HG03103 (cell line): ENCODE results near the gene TKFC.

Experiments used
- ATAC-seq: cut with Tn5 transposase; IDR thresholded peaks from one replicate; pipeline ENCODE4 v1.9.1; 2021; ENCODE audit warnings: low read depth; ENCODE audit not compliant: unreplicated experiment

The TKFC gene, protein sequence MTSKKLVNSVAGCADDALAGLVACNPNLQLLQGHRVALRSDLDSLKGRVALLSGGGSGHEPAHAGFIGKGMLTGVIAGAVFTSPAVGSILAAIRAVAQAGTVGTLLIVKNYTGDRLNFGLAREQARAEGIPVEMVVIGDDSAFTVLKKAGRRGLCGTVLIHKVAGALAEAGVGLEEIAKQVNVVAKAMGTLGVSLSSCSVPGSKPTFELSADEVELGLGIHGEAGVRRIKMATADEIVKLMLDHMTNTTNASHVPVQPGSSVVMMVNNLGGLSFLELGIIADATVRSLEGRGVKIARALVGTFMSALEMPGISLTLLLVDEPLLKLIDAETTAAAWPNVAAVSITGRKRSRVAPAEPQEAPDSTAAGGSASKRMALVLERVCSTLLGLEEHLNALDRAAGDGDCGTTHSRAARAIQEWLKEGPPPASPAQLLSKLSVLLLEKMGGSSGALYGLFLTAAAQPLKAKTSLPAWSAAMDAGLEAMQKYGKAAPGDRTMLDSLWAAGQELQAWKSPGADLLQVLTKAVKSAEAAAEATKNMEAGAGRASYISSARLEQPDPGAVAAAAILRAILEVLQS

DNA sequence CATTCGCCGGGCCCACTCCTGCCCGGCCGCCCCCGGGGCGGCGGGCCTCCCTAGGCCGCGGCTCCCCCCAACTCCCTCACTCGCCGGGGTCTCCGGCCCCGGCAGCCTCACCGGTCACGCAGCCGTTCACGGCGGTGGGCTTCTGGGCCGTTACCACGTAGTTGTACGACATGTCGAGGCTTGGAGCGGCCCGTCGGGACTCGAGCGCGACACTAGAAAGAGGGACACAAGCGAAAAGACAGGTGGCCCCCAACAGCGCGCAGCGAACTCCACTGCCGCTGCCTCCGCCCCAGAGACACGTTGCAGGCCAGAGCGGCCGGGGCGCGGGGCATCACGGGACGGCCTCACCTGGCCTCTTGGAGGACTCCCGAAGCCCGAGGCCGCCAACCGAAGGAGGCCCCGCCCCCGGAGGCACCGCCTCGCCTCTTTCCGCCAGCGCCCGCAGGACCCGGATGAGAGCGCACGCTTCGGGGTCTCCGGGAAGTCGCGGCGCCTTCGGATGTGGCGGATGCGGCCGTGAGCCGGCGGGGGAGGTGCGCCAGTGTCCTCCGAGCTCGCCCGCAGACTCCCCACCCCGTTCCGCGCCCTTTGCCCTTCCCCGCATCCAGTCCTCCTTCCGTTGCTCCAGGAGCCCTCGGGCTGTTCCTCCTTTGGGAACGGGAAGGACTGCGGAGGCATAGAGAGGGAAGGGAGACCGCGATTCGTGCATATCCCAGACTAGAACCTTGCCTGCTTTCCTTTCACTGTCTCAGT lies at the start of gene TKFC, which contains the start of gene DDB1:
Gene TKFC, plus strand, starts transcription at position 432 of the 753 bp plus-strand sequence. CDS start 1,501 bp downstream, outside the sequence.
Gene DDB1, minus strand, starts transcription at position 309 of the 753 bp plus-strand sequence. Its CDS starts 137 bp downstream, at position 172.
- peak; percentile 82 for ATAC-seq

GRCh38 chr11:61283613-61284012 lies 49.4 kb upstream of the TKFC start:
- no peak for ATAC-seq

- ATAC-seq, result no peak
Measured at GRCh38 chr11:61287338-61287977, 45.6 kb upstream of the TKFC start.

- no peak for ATAC-seq
Measured at GRCh38 chr11:61290905-61291690, 41.9 kb upstream of the TKFC start.

GRCh38 chr11:61292356-61292755 lies 40.7 kb upstream of the TKFC start:
- no peak for ATAC-seq

GRCh38 chr11:61293867-61294716 lies 38.9 kb upstream of the TKFC start:
- peak; percentile 32 for ATAC-seq

- peak; percentile 58 for ATAC-seq
Measured at GRCh38 chr11:61294717-61295595, 38.1 kb upstream of the TKFC start, which contains the start of gene VWCE. Gene VWCE (minus strand): TSS chr11:61295316. CDS start chr11:61295037, 279 bp downstream.

DNA sequence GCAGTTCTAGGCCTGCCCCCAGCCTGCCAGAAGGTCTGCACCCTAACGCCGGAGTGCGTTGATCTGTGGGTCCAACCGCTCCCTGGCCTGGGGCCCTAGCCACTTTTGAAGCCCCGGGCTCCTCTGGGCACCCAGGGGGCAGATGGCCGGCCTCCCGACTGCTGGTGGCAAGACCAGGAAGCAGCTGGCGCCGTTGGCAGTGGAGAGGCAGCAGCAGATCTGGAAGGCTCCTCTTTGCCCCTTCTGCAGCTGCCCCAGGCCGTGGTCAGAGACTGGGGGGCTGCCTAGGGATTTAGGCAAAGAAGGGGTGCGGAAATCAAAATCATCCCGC lies 37.5 kb upstream of the TKFC start:
- no peak for ATAC-seq

GRCh38 chr11:61297341-61297740 lies 35.7 kb upstream of the TKFC start:
- ATAC-seq, result no peak

DNA sequence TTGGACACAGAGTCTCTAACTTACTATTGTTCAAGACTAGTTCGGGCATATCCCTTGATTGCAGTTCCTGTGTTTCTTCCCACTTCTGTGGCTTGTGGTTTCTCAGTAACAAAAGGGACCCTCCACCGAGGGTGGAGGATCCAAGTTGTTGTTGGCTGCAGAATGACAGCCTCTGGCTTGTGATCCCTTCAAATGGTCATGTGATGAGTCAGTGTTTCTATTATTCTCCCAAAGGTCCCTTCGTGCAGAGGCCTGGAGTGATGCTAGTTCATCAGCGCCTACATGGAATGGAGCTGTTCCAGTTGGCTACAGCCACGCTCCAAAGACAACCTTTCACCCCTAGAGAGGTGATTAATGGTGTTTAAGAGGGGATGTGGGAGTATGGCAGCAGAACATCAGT lies 35.3 kb upstream of the TKFC start:
- ATAC-seq, result no peak

DNA sequence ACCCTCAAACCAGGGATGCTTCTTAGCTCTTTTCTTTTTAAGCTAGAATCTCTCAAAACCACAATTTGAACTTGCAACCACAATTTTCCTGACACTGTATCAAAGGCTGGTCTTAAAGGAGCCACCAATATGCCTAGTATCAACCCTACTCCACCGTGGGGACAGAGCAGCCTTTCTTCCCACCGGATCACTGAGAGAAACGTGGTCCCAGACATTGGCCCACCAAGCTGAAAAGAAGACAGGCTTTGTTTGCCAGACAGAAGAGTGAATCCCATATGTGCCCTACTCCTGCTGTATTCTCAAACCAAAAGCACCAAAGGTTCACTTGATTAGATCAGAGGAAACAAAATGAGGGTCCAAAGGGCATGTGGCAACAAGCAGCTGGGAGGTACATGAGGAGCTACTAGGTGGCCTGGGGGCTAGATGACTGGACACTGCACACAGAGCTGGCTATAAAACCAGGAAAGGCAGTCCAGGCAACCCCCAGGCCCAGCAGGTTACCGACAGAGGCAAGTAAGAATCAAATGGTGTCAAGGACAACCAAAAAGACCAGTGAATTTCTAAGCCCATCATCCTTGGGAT lies 34.3 kb upstream of the TKFC start:
- ATAC-seq, result no peak

DNA sequence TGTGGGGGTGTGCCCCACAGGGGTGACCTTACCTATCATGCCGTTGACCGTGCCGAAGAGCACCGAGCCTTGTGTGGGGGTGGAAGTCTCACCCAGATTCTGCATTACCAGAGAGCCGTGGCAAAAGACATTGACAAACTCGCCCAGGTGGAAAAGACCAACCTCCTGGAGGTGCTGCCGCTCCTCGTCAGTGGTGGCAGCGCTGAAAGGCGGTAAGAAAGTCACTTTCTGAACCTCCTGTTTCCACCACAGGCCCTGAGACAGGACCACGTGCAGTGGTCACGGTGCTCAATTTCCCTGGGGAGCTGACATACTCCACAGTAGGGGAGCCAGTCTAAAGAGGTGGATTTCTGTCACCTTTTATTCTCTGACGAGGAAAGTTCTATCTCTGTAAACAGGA lies 30.5 kb upstream of the TKFC start:
- no peak for ATAC-seq

DNA sequence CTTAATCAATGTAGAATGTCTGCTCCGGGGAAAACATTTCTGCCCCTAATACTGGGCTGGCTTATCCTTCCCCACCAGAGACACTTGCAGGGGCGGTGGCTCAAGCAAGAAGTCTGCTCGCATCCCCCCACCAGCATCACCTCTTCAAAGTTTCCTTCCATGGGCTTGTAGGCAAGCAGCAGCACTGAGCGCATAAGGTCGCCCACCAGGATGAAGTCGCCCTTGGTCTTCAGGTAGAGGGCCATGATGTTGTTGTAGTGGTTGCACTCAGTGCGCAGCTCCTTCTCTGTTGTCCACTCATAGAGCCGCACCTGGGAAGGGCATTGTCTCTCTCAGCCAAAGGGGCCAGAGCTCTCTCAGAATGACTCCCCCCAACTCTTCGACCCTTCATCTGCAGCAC lies 29.3 kb upstream of the TKFC start:
- ATAC-seq, result no peak

DNA sequence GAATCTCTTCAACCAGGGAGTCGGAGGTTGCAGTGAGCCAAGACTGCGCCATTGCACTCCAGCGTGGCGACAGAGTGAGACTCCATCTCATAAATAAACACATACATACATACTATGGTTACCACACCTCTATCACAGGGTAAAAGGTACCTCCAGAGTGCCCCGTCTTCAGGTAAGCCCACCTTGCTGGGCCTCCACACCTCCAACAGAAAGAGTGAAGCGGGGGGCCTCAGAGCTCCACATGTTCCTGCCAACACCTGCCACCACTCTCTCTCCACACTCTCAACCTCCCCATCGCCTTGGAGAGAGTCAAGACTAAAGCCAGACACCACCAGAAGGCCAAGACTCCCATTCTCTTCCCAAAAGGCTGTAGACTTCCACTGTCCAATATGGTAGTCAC lies 27.6 kb upstream of the TKFC start:
- no peak for ATAC-seq

GRCh38 chr11:61306221-61306620 lies 26.8 kb upstream of the TKFC start:
- ATAC-seq, result no peak

DNA sequence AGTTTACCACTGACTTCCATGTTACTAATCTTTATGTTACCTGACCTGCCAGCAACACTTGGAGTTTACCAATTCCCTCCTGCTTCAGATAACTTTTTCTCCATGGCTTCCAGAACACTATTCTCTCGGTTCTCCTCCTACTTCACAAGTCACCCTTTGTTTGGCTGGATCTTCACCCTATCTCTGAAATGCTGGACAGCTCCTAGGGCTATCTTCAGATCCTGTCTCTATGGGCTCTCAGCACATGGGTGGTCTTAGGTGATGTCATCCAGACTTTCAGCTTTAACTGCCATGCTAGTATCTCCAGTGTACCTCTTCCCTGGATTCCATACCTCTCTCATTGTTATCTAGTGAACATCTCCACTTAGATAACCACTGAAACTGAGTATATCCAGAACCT lies 25.7 kb upstream of the TKFC start:
- ATAC-seq, result no peak

GRCh38 chr11:61309141-61309540 lies 23.9 kb upstream of the TKFC start:
- ATAC-seq, result no peak

GRCh38 chr11:61309739-61310138 lies 23.3 kb upstream of the TKFC start:
- ATAC-seq, result no peak
